ENCODE measurements around the gene ZIC3.
A peak's percentile ranks its signal among the peaks of the same experiment; 100 is the strongest.

Gene ZIC3

GRCh38 chrX:137565921-137566745, at the start of gene ZIC3:
TSS of gene ZIC3 (plus strand) at chrX:137566127. CDS start at chrX:137566692, 565 bp downstream.
- TF ChIP-seq CREB5 (CRISPR knock-in tag; IDR thresholded peaks at IDR 0.05; ENCODE audit: low read depth) (no peak), ZFP3 (CRISPR knock-in tag; IDR thresholded peaks at IDR 0.05) (no peak), GLIS3 (CRISPR knock-in tag; IDR thresholded peaks at IDR 0.05) (no peak), ESRRG (CRISPR knock-in tag; IDR thresholded peaks at IDR 0.05) (no peak), CSDC2 (CRISPR knock-in tag; IDR thresholded peaks at IDR 0.05) (no peak), CSRNP3 (CRISPR knock-in tag; IDR thresholded peaks at IDR 0.05) (no peak), ZFP30 (CRISPR knock-in tag; IDR thresholded peaks at IDR 0.05) (no peak), TCF4 (CRISPR knock-in tag; IDR thresholded peaks at IDR 0.05; ENCODE audit: borderline replicate concordance) (no peak)
- peak; percentile 73 for ATAC-seq

- no peak for TF ChIP-seq ESRRG (CRISPR knock-in tag; IDR thresholded peaks at IDR 0.05)
Measured at GRCh38 chrX:137519459-137519858, 46.5 kb upstream of the ZIC3 start.

GRCh38 chrX:137545711-137546651, 19.9 kb upstream of the ZIC3 start:
- ATAC-seq, result no peak
- TF ChIP-seq OSR1 (CRISPR knock-in tag; IDR thresholded peaks at IDR 0.05), result no peak

More at GRCh38 chrX:137519459-137519858, 46.5 kb upstream of the ZIC3 start:
- no peak for ATAC-seq

- no peak for TF ChIP-seq RARB (CRISPR knock-in tag; IDR thresholded peaks at IDR 0.05)
- TF ChIP-seq ISL1 (CRISPR knock-in tag; IDR thresholded peaks at IDR 0.05), result no peak
- TF ChIP-seq ZNF8 (CRISPR knock-in tag; IDR thresholded peaks at IDR 0.05), result no peak
- TF ChIP-seq CSDC2 (CRISPR knock-in tag; IDR thresholded peaks at IDR 0.05), result no peak
- TF ChIP-seq PPARA (CRISPR knock-in tag; IDR thresholded peaks at IDR 0.05; ENCODE audit: borderline replicate concordance), result no peak
- no peak for TF ChIP-seq BACH2 (CRISPR knock-in tag; IDR thresholded peaks at IDR 0.05; ENCODE audit: borderline replicate concordance)
- TF ChIP-seq CREB5 (CRISPR knock-in tag; IDR thresholded peaks at IDR 0.05; ENCODE audit: low read depth), result no peak
- TF ChIP-seq POU6F1 (CRISPR knock-in tag; IDR thresholded peaks at IDR 0.05; ENCODE audit: borderline replicate concordance, low read depth), result no peak
- no peak for TF ChIP-seq ARNTL (CRISPR knock-in tag; IDR thresholded peaks at IDR 0.05; ENCODE audit: borderline replicate concordance, low read depth)
- TF ChIP-seq ZC3H10 (CRISPR knock-in tag; IDR thresholded peaks at IDR 0.05), result no peak
- no peak for TF ChIP-seq ESRRG (CRISPR knock-in tag; IDR thresholded peaks at IDR 0.05)
- TF ChIP-seq GLIS3 (CRISPR knock-in tag; IDR thresholded peaks at IDR 0.05), result no peak
- no peak for TF ChIP-seq TSHZ2 (CRISPR knock-in tag; IDR thresholded peaks at IDR 0.05)
- no peak for TF ChIP-seq TOX (CRISPR knock-in tag; IDR thresholded peaks at IDR 0.05; ENCODE audit: borderline replicate concordance)
- TF ChIP-seq OSR1 (CRISPR knock-in tag; IDR thresholded peaks at IDR 0.05), result no peak
- TF ChIP-seq PATZ1 (CRISPR knock-in tag; IDR thresholded peaks at IDR 0.05; ENCODE audit: borderline replicate concordance), result no peak
- no peak for TF ChIP-seq SNAI2 (CRISPR knock-in tag; IDR thresholded peaks at IDR 0.05)
- TF ChIP-seq ZFP30 (CRISPR knock-in tag; IDR thresholded peaks at IDR 0.05), result no peak
- no peak for TF ChIP-seq ZNF70 (CRISPR knock-in tag; IDR thresholded peaks at IDR 0.05)
- ATAC-seq, result no peak; the same call in 2 of the 3 replicates
Measured at GRCh38 chrX:137547291-137547690, 18.6 kb upstream of the ZIC3 start.

Measured in SK-N-SH treated with all-trans-retinoic acid at 6 μM for 48 hours (cell line).